Activated CD8-positive, alpha-beta T cell treated with anti-CD3 and anti-CD28 coated beads for 36 hours (primary cell): ENCODE results near the gene STXBP4. TPM values are rescaled to one million over a fixed set of nuclear protein-coding genes. Genes with fewer than 3 reads are reported as not detected.

Source experiments
- ATAC-seq: fragments of 200-7000 bp; cut with Tn5 transposase; one replicate; pipeline ENCODE4 v1.10.0; 2021; ENCODE audit warnings: mild to moderate bottlenecking, moderate library complexity
- CTCF ChIA-PET: fragments of 350-600 bp; sonication (Branson Sonifier 250); formaldehyde crosslinking; loops from one replicate; lab custom pipeline; 2021; ENCODE audit warnings: antibody characterized with exemption; lab: Charles Lee
- POLR2A ChIA-PET: fragments of 350-600 bp; sonication (Branson Sonifier 250); formaldehyde crosslinking; loops from one replicate; lab custom pipeline; 2021; ENCODE audit warnings: antibody characterized with exemption; lab: Charles Lee
- DNase-seq: peaks from one replicate; pipeline ENCODE4 v3.0.0-alpha.2; 2020
- H3K27ac Mint-ChIP-seq: one replicate; pipeline ENCODE4 v1.8.0; 2021; ENCODE audit warnings: mild to moderate bottlenecking, mixed read lengths
- H3K27me3 Mint-ChIP-seq: one replicate; pipeline ENCODE4 v1.8.0; 2021; ENCODE audit warnings: mixed read lengths
- H3K36me3 Mint-ChIP-seq: one replicate; pipeline ENCODE4 v1.8.0; 2021; ENCODE audit warnings: low read depth, mixed read lengths
- H3K4me1 Mint-ChIP-seq: one replicate; pipeline ENCODE4 v1.8.0; 2021; ENCODE audit warnings: low read depth, mixed read lengths
- H3K4me3 Mint-ChIP-seq: one replicate; pipeline ENCODE4 v1.8.0; 2021; ENCODE audit warnings: mild to moderate bottlenecking, moderate library complexity, mixed read lengths
- H3K9me3 Mint-ChIP-seq: one replicate; pipeline ENCODE4 v1.8.0; 2021; ENCODE audit warnings: mixed read lengths
- intact Hi-C: fragments of 100-400 bp; cut with micrococcal nuclease; formaldehyde crosslinking; loops from one replicate; pipeline ENCODE4 v1.10.0; 2022
- total RNA-seq, 2 experiments: library from RNA; stranded (reverse); gene quantifications; one replicate each; pipeline ENCODE4 v1.2.3, GENCODE V29; 2021
- TF ChIP-seq, protein P1 (sequence below): fragments of 200-600 bp; IDR thresholded peaks from one replicate; pipeline ENCODE4 v1.8.0; 2022; ENCODE audit warnings: antibody characterized with exemption, mild to moderate bottlenecking

STXBP4 gene
- total RNA-seq, 2 experiments from 2014 or later, result 4.8 to 6.4 TPM

DNA sequence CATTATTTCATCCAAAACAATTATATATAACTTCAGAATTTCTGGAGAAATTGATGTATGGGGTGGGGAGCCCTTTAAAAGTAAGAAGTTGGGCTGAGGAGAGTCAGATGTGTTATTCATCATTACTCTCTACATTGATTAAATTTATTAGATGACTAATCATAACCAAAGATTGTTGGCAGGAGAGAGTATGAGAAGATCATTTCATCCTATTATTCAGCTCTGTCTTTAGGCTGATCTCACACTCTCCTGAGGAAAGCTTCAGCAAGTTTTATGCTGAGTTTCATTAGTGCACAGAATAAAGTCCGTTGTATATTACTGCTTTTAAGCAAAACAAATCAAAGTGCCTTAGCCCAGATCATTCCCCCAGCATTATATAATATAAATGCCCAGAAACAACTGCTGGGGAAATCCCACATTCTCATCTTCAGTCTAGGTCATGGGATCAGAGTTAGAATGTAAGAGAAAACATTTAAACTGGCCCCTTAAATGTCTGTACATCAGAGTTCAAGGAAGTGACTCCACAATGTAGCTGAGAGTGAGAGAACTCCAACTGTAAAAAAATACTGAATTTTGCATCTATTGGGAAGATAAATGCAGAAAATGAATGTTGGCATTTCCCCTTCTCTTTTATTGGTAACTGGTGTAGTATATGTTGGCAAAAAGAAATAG is 166.1 kb downstream of the STXBP4 start:
- DNase-seq (no peak), ATAC-seq (no peak)
- Mint-ChIP-seq H3K4me3 (no peak overlapping the region), H3K27me3 (no peaks in the 10 kb centered on the region), H3K9me3 (no peaks in the 10 kb centered on the region), H3K4me1 (no peaks in the 10 kb centered on the region), H3K36me3 (no peaks in the 10 kb centered on the region), H3K27ac (no peak overlapping the region)
- intact Hi-C loops, result no loop called here
- ChIA-PET POLR2A (interaction anchor here (0.6 kb wide), 1 partner anchor 165 kb away, joined by 3 read pairs; no protein-coding TSS in a partner anchor), CTCF (interaction anchor here (0.9 kb wide), 1 partner anchor 141 kb away, joined by 3 read pairs; no protein-coding TSS in a partner anchor)
- TF ChIP-seq, protein P1, sequence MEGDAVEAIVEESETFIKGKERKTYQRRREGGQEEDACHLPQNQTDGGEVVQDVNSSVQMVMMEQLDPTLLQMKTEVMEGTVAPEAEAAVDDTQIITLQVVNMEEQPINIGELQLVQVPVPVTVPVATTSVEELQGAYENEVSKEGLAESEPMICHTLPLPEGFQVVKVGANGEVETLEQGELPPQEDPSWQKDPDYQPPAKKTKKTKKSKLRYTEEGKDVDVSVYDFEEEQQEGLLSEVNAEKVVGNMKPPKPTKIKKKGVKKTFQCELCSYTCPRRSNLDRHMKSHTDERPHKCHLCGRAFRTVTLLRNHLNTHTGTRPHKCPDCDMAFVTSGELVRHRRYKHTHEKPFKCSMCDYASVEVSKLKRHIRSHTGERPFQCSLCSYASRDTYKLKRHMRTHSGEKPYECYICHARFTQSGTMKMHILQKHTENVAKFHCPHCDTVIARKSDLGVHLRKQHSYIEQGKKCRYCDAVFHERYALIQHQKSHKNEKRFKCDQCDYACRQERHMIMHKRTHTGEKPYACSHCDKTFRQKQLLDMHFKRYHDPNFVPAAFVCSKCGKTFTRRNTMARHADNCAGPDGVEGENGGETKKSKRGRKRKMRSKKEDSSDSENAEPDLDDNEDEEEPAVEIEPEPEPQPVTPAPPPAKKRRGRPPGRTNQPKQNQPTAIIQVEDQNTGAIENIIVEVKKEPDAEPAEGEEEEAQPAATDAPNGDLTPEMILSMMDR, result no peak

DNA sequence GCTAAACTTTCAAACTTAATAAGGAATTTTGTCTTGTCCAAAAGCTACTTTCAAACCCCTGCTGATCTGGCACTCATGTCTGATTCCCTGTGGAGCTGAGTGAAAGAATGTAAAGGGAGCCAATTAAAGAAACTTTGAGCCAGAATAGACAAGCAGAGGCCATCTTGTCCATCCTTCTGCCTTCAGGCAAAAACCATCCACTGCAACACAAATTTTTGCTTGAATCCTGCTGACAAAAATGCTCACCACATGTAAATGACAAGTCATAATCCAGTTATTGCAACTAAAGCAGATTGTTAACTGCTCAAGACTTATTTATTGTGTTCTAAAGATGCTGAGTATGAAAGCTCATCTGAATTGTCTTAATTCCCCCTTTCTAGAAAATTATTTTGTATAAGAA is 172.2 kb downstream of the STXBP4 start:
- ATAC-seq (no peak), DNase-seq (no peak)
- CTCF ChIA-PET, result no interaction called here
- Mint-ChIP-seq H3K27me3 (no peaks in the 10 kb centered on the region), H3K27ac (no peak overlapping the region), H3K36me3 (no peaks in the 10 kb centered on the region), H3K9me3 (no peaks in the 10 kb centered on the region), H3K4me1 (no peaks in the 10 kb centered on the region), H3K4me3 (no peak overlapping the region)
- POLR2A ChIA-PET, result no interaction called here
- intact Hi-C loops, result no loop called here
- TF ChIP-seq, protein P1, result no peak

- Mint-ChIP-seq H3K27me3 (no peaks in the 10 kb centered on the region), H3K4me1 (no peaks in the 10 kb centered on the region), H3K36me3 (peaks cover 3% of the 10 kb centered on the region), H3K9me3 (no peaks in the 10 kb centered on the region), H3K4me3 (no peak overlapping the region), H3K27ac (no peak overlapping the region)
- no peak for DNase-seq
- ChIA-PET POLR2A (interaction anchor here (1.2 kb wide), 1 partner anchor 9 kb away, joined by 5 read pairs; no protein-coding TSS in a partner anchor), CTCF (no interaction called here)
- no peak for ATAC-seq
- TF ChIP-seq, protein P1, result no peak
- intact Hi-C loops, result no loop called here
These were observed 176.0 kb downstream of the STXBP4 start for GRCh38 chr17:55144518-55144917.

GRCh38 chr17:55149485-55149884 is 180.9 kb downstream of the STXBP4 start:
- no peak overlapping the region for H3K27ac Mint-ChIP-seq
- peaks cover 3% of the 10 kb centered on the region for H3K36me3 Mint-ChIP-seq
- H3K9me3 Mint-ChIP-seq, result no peaks in the 10 kb centered on the region
- ATAC-seq, result no peak
- H3K4me3 Mint-ChIP-seq, result no peak overlapping the region
- intact Hi-C loops, result no loop called here
- H3K27me3 Mint-ChIP-seq, result no peaks in the 10 kb centered on the region
- no peaks in the 10 kb centered on the region for H3K4me1 Mint-ChIP-seq
- ChIA-PET POLR2A (no interaction called here), CTCF (no interaction called here)
- no peak for DNase-seq
- TF ChIP-seq, protein P1, result no peak

- Mint-ChIP-seq H3K4me3 (no peak overlapping the region), H3K27me3 (no peaks in the 10 kb centered on the region), H3K36me3 (peaks cover 1% of the 10 kb centered on the region), H3K9me3 (no peaks in the 10 kb centered on the region), H3K4me1 (no peaks in the 10 kb centered on the region), H3K27ac (no peak overlapping the region)
- DNase-seq (no peak), ATAC-seq (no peak)
- TF ChIP-seq, protein P1, result no peak
- intact Hi-C loops, result no loop called here
- ChIA-PET POLR2A (no interaction called here), CTCF (no interaction called here)
These were observed 183.7 kb downstream of the STXBP4 start for GRCh38 chr17:55152236-55152635.
